ENCODE data around the gene AQP3.
"Not testable (repeated sequence)": the region's sequence is repeated elsewhere in the genome, so short reads cannot be mapped to it uniquely, and the experiment has no call there.

Gene AQP3

GRCh38 chr9:33464045-33464636 lies 16.7 kb upstream of the AQP3 start:
- DNase-seq, result no peak

DNA sequence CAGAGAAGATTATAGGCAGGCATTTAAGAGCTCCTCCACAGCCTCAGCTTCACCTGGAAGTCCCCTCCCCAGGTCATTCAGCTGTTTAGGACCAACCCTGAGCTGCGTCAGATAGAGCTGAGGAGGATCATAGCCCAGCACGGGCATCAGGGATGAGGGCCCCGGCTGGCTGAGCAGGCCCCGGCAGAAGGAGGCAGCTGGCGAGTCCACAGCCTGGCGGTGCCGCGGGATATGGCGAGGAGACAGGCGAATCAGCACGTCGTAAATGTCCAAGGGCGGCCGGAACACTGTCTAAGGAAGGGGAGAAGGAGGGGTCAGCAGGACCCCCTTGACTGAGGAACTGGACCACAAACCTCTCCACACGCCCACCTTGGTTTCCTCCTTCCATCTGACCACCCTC lies 15.8 kb upstream of the AQP3 start:
- no peak for DNase-seq

GRCh38 chr9:33461492-33461891 lies 14.1 kb upstream of the AQP3 start:
- DNase-seq, result no peak

- DNase-seq, result no peak
Measured at GRCh38 chr9:33460854-33461253, 13.5 kb upstream of the AQP3 start.

DNA sequence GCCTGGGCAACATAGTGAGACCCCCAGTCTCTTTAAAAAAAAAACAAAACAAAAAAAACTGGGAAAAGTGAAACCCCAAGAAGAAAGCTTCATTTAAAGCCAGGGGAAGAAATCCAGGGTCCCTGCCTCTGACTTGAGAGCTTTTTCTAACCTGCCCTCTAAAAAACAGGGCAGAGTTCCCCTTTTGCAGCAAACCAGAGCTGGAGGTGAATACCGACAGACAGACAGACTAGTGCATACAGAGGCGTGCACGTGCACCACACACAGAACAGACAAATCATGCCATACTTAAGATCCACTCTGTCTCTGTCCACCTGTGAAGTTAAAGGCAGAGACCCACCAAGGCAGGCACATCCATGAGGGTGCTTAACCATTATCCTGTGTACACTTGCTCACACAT lies 11.7 kb upstream of the AQP3 start:
- no peak for DNase-seq

- no peak for DNase-seq
Measured at GRCh38 chr9:33458444-33458843, 11.1 kb upstream of the AQP3 start.

DNA sequence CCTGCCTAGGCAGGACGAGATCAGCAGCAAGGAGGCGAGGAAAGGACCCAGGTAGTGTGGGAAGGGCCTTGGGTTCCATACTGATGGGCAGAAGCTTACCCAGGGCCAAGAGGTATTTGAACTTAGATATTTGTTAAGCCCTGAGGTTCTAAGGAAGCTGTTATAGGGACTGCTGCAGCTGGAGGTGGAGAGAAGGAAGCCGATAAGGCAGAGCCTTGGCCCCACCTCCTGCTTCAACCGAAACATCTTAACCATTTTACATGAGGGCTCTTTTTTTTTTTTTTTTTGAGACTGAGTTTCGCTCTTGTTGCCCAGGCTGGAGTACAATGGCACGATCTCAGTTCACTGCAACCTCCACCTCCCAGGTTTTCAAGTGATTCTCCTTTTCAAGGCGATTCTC lies 8.6 kb upstream of the AQP3 start:
- no peak for DNase-seq

DNA sequence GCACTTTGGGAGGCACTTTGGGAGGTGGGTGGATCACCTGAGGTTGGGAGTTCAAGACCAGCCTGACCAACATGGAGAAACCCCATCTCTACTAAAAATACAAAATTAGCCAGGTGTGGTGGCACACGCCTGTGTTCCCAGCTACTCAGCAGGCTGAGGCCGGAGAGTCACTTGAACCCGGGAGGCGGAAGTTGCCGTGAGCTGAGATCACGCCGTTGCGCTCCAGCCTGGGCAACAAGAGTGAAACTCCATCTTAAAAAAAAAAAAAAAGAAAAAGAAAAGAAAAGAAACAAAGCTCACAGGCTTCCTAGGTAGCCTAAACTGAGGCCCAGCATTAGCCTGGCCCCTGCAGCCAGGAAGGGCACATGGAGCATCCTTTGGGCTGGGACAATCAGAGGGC lies 8.1 kb upstream of the AQP3 start:
- DNase-seq, result not testable (repeated sequence)

- not testable (repeated sequence) for DNase-seq
Measured at GRCh38 chr9:33454661-33455026, 7.3 kb upstream of the AQP3 start.

DNA sequence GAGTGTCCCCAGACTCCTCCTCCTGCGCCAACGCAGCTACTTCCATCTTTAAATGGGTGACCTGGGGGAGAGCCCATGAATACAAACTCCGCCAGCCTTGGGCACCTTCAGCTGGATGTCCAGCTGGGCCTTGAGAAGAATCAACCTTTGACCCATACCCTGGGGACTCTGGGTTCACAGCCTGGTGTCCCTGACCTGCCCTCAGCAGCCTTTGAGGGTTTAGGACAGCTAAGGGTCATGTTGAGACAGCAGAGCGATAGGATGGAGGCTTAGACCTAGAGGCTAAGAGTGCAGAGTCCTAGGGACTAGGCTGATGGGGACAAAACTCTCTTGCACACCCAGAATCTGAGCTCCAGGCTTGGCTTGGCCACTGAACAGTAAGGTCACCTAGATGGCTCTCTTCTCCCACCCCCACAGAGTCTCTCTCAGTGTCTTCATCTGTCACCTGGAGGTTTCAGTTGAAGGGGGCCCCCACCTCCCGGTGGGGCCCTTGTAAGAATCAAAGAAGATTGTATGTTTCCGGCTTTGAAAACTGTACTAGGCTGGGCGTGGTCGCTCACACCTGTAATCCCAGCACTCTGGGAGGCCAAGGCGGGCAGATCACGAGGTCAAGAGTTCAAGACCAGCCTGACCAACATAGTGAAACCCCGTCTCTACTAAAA lies 6.7 kb upstream of the AQP3 start:
- no peak for DNase-seq

GRCh38 chr9:33453286-33453860 lies 6.0 kb upstream of the AQP3 start:
- no peak for DNase-seq

DNA sequence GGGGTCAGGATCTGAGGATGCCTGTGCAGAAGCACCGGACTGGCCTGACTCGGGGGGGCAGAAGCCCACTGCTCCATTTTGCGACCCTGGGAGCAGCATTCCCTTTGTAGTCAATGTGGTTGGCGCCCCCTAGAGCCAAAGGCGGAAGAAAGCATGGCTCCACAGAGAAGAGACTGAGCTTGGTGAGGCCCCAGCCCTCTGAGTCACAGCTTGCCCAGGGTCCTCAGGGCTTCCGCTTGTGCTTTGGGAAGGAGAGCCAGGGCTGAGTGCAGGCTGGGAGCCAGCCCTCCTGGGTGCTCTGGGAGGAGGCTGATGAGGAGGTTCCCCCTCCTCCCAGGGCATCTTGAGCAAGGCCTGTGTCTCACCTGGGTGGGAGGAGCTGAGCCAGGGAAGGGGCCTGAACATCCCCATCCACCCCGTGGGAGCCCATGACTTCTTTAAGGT lies 5.5 kb upstream of the AQP3 start:
- no peak for DNase-seq

- DNase-seq, result no peak
Measured at GRCh38 chr9:33450621-33451146, 3.3 kb upstream of the AQP3 start.

GRCh38 chr9:33449715-33450114 lies 2.3 kb upstream of the AQP3 start:
- no peak for DNase-seq

DNA sequence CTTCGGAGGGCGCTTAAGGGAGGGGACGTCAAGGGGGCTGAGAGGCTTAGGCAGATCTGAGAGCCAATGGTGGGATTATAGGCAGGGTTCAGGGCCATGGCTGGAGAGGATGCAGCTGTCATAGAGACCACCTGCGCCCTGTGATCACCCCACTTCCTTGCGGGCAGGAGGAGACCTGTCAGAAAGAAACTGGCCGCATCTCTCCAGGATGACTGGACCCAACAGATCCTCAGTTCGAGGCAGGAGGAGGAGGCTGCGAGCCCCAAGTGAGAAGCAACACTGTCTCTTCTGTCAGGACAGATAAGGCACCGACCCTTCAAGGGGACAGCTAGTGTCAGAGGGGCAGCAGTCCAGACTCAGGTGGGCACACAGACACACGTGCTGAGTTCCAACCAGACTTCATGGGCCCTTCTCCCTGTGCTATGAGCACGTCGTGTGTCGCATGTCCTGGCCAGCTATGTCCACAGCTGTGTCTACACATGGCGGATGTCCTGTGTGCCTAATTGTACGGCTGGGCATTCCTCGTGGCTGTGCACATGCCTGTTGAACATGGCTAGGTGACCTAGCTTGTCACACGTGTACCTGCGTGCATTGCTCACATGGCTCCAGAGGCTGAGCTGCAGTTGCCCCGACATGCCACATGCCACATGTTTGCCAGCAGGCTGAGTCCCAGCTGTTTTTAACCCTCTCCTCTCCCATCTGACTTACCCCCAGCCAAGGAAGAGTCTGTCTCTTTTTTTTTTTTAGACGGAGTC lies 583 bp upstream of the AQP3 start:
- no peak for DNase-seq

- no peak for DNase-seq
Measured at GRCh38 chr9:33446240-33446945, 1.0 kb downstream of the AQP3 start.

DNA sequence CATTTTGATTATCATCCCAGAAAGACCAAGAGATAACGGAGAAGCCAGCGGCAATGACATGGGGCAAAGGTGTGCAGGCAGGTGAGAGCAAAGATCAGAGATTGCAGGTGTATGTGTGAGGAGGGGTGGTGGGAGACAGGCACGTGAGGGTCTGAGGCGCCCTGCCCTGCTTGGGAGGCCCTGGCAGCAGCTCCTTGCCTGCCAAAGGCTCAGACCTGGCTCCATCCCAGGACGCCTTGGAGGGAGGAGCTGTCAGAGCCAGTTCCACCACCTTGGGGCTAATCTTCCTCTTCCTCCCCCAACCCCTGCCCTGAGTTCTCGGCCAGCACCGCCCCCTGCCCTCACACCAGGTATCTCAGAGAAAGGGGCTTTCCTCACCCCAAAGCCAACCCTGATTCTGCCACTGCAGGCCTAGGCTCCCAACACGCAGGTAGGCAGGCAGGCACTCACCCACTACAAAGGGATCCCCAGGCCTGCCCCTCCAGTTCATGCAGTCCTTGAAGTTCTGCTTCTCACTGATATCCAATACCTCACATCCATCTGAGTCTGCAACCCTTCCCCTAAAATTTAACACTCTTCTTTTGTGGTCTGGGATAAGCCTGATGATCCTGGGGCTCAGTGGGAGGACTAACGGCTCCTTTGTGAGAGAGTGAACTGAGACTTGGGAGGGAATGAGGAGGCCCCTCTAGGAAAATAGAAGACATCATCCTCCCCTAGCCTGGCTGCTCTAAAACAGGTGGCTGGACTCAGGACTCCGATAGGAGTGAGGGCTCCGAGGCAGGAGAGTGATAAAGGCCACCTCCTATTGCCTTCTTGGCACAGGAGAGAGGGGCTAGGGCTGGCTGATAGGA lies 1.8 kb downstream of the AQP3 start:
- no peak for DNase-seq

GRCh38 chr9:33443464-33444154 lies 3.8 kb downstream of the AQP3 start:
- DNase-seq, result no peak

DNA sequence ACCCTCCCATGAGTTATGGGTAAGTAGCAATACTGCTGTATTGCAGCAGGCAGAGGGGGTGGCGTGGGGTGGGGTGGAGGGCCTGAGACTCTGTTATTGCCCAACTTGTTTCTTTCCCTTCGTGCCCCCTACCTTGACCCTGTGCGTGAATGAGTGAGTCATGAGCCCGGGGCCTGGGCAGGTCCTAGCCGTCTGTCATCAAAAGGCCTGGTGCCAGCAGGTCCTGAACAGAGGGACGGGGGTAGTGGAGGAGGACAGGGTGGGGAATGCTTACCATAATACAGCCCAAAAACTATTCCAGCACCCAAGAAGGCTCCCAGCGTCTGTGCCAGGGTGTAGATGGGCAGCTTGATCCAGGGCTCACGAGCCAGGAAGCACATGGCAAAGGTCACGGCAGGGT lies 4.3 kb downstream of the AQP3 start:
- DNase-seq, result no peak

- no peak for DNase-seq
Measured at GRCh38 chr9:33442125-33442524, 5.3 kb downstream of the AQP3 start.

- no peak for DNase-seq
Measured at GRCh38 chr9:33440609-33441008, 6.8 kb downstream of the AQP3 start.

DNA sequence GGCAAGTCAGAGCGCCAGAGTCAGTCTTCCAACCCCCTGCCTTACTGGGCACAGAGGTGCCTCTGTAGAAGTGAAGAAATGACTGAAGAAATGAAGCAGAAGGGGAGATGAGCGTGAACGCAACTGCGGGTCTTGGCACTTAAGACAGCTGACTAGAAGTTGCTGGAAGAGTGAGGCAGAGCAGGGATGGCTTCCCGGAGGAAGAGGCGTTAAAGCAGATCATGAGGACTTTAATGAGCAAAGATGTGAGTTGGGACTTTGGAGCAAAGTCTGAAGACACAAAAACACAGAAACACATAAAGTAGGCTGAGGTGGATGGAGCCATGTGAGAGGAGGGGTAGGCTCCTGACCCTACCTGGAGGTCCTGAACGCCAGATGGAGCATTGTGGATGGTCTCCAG lies 7.2 kb downstream of the AQP3 start:
- DNase-seq, result no peak
